Left ventricle myocardium inferior (tissue), 1 donor: ENCODE data around the gene PIAS1. TPM values are rescaled to one million over a fixed set of nuclear protein-coding genes. Genes with fewer than 3 reads are reported as not detected.
"Not testable (repeated sequence)": the region's sequence is repeated elsewhere in the genome, so short reads cannot be mapped to it uniquely, and the experiment has no call there.

ENCODE experiments used
- DNase-seq: peaks from one replicate; pipeline ENCODE4 v3.0.0-alpha.2; 2020
- H3K27ac ChIP-seq: fragments of 200-600 bp; replicated peaks from 2 replicates; pipeline ENCODE4 v1.8.0; 2021
- H3K27me3 ChIP-seq: fragments of 200-600 bp; 2 replicates; pipeline ENCODE4 v1.8.0; 2021; ENCODE audit warnings: low read depth
- H3K36me3 ChIP-seq: fragments of 200-600 bp; 2 replicates; pipeline ENCODE4 v1.8.0; 2021
- H3K4me1 ChIP-seq: fragments of 200-600 bp; 2 replicates; pipeline ENCODE4 v1.8.0; 2021
- H3K4me3 ChIP-seq: fragments of 200-600 bp; 2 replicates; pipeline ENCODE4 v1.8.0; 2021; ENCODE audit warnings: mild to moderate bottlenecking, moderate library complexity
- H3K9me3 ChIP-seq: fragments of 200-600 bp; replicated peaks from 2 replicates; pipeline ENCODE4 v1.8.0; 2021
- CTCF ChIP-seq: fragments of 200-600 bp; IDR thresholded peaks from 2 replicates; pipeline ENCODE4 v1.8.0; 2021; ENCODE audit warnings: antibody characterized with exemption, mild to moderate bottlenecking, borderline replicate concordance
- intact Hi-C: fragments of 100-400 bp; cut with micrococcal nuclease; formaldehyde crosslinking; loops from one replicate; pipeline ENCODE4 v1.11.0; 2022
- total RNA-seq: library from RNA; stranded (reverse); fragmentation: NEBNext Ultra II Directional; extraction: Animal tissue kit (Norgen Biotek cat#: 25700); gene quantifications from one replicate; pipeline ENCODE4 v1.2.1, GENCODE V29; 2021
- donor health status: DM: no; HTN: yes; CAD: no; lungs with severe emphysema.

The PIAS1 gene
- total RNA-seq, 1 donor from 2014 or later = 29.9 TPM

GRCh38 chr15:68224546-68225250 is 170.6 kb downstream of the PIAS1 start:
- no peak for DNase-seq
- Histone ChIP-seq H3K27me3 (no peaks in the 10 kb centered on the region), H3K4me3 (no peak overlapping the region), H3K27ac (no peak overlapping the region), H3K9me3 (no peaks in the 10 kb centered on the region), H3K4me1 (peaks cover 18% of the 10 kb centered on the region), H3K36me3 (no peaks in the 10 kb centered on the region)
- intact Hi-C loops = no loop called here
- no peak for TF ChIP-seq CTCF

GRCh38 chr15:68225442-68225841 is 171.3 kb downstream of the PIAS1 start:
- peaks cover 25% of the 10 kb centered on the region for H3K4me1 ChIP-seq
- DNase-seq, H3K4me3 ChIP-seq, H3K27me3 ChIP-seq, H3K36me3 ChIP-seq, intact Hi-C loops, H3K9me3 ChIP-seq, H3K27ac ChIP-seq: not testable (repeated sequence)

- Histone ChIP-seq H3K4me3 (no peak overlapping the region), H3K9me3 (no peaks in the 10 kb centered on the region), H3K27ac (no peak overlapping the region), H3K27me3 (no peaks in the 10 kb centered on the region), H3K36me3 (no peaks in the 10 kb centered on the region), H3K4me1 (peaks cover 26% of the 10 kb centered on the region)
- no peak for TF ChIP-seq CTCF
- no peak for DNase-seq
- intact Hi-C loops = no loop called here
These were observed 173.6 kb downstream of the PIAS1 start for GRCh38 chr15:68227643-68228142.

GRCh38 chr15:68228143-68228970 is 174.2 kb downstream of the PIAS1 start:
- TF ChIP-seq CTCF = no peak
- Histone ChIP-seq H3K27ac (peak overlapping the region; percentile 88), H3K27me3 (no peaks in the 10 kb centered on the region), H3K36me3 (no peaks in the 10 kb centered on the region), H3K4me3 (peak overlapping the region; percentile 93), H3K4me1 (peaks cover 26% of the 10 kb centered on the region), H3K9me3 (no peaks in the 10 kb centered on the region)
- intact Hi-C loops = no loop called here
- DNase-seq = peak; percentile 7

- Histone ChIP-seq H3K9me3 (no peaks in the 10 kb centered on the region), H3K27ac (peak overlapping the region; percentile 88), H3K4me1 (peaks cover 26% of the 10 kb centered on the region), H3K4me3 (peak overlapping the region; percentile 93), H3K36me3 (no peaks in the 10 kb centered on the region), H3K27me3 (no peaks in the 10 kb centered on the region)
- intact Hi-C loops = no loop called here
- DNase-seq = no peak
- no peak for TF ChIP-seq CTCF
These were observed 174.9 kb downstream of the PIAS1 start for GRCh38 chr15:68228971-68229385.
